ENCODE measurements around the gene C2orf80.
"Not testable (repeated sequence)": the region's sequence is repeated elsewhere in the genome, so short reads cannot be mapped to it uniquely, and the experiment has no call there.

Gene C2orf80

DNA sequence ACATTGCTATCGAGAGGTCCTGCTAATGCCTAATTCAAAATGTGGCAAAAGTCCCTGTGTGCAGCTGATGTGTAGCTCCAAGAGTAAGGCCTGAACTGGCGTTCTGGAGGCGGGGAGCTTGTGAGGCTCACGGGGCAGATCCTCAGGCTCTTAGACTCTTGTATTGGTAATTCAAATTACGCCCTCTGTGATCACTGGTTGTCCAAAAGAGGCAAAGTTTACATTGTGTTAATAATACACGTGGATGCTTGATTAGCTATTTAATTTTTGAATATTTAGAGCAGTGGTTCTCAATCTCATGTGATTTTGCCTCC is 14.0 kb downstream of the C2orf80 start:
- DNase-seq: no peak

DNA sequence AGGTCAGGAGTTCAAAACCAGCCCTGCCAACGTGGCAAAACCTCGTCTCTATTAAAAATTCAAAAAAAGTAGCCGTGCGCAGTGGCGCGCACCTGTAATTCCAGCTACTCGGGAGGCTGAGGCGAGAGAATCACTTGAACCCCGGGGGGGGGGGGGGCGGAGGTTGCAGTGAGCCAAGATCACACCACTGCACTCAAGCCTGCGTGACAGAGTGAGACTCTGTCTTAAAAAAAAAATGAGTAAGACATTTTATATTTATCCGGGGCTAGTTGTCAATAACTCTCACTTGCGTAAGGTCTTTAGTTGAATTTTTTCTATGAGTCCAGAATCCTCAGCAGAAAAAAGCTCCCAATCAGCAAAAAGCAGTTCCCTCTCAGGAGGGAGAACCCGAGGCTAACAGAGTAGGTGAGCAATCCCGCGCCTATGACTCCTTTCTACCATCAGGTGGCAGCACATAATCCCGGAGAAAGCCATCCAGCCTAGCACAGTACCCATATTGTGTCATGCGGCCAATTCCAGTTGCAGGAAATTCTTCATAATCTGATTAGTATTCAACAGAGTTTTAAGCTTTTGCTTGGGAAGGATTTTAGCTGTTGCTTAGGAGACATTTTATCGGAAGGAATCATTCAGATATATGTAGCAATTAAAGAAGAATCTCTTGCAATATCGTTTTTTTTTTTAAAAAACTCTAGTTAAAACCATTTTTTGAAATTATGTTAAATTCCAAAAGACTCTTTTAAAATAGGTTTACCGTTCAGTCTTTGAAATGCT is 14.6 kb downstream of the C2orf80 start:
- DNase-seq: peak; percentile 47

DNA sequence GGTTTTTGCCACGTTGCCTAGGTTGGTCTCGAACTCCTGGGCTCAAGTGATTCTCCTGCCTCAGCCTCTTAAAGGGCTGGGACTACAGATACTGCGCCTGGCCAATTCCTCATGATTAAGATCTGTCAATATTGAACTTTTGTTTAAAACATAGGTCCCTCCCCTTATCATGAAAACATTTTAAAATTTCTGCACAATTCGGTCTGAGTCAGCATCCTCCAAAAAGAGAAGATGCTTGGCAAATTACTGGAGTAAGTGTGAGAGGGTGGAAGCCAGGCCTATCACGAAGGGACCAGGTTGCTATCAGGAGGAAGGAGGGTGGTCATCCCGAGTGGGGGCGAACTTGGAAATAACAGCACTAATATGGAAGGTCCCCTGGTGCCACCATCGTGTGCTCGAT is 15.7 kb downstream of the C2orf80 start:
- no peak for DNase-seq

DNA sequence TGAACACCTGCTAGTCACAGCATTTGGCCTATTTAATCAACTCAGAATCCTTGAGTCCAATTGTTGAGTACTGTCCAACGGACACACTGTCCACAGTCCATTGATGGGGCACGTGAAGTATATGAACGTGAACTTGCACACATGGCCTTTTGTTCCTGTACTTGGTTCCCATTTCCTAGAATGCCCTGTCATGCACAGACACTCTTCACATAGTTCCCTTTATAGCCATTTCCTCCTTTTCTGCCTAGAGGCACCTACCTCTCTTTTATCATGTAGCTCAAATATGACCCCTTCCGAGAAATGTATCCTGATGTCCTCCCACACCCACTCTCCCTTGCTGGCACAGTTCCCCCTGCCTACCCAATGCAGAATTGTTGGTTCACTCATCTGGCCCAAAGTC is 17.7 kb downstream of the C2orf80 start:
- DNase-seq: no peak

DNA sequence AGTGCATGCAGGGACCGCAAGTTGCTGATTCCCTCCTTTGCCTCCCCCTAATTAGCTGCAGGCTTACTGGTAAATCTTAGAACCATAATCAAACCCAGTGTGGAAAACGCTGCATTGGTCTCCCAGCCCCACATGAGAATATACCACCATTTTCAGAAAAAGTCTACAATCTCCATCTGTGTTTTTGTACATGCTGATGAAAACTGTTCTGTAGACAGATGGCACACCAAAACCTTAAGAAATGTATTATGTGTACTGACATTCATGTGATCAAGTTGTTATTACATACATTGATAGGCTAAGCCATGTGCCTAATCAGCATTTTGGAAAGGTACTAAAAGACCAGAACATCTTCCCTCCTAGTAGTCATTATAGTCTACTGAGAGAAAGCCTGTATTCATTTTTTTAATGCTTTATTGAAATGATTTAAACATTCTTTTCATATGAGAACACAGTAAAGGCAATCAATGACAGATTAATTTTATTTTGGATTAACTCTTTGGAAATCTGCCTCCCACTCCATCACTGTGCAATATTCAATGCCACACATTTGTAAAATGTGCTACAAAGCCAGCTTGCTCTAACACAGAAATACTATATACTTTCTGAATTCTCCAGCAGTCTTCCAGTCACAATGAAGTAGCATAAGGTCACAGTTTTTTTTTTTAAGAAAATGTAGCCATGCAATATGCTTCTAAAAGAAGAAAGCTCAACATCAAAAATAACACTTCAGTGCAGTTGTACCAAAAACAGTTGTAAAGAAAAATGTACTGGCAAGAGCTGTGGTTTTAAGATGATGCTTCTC is 24.7 kb downstream of the C2orf80 start:
- DNase-seq: no peak

DNA sequence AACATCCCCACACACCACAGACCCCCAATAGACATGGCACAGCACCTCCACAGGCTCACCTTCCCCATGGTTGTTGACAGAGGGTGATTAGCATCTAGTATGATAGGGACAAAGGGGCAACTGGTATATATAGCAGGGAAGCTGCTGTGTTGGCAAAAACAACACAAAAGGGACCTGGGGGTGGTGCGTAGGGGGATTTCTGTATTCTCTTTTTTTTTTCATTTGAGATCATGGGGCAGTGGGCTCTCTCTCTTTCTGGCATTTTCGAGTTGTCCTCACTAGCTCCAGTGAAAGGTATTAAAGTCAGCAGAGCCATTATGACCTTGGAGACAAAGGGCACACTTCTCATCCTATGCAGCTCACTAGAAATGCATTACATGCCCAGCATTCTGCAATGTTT is 26.3 kb downstream of the C2orf80 start, which contains the start of gene CRYGA:
Gene CRYGA, minus strand, starts transcription at position 101 of the 400 bp plus-strand sequence. Its CDS starts 33 bp downstream, at position 68.
- DNase-seq: no peak

DNA sequence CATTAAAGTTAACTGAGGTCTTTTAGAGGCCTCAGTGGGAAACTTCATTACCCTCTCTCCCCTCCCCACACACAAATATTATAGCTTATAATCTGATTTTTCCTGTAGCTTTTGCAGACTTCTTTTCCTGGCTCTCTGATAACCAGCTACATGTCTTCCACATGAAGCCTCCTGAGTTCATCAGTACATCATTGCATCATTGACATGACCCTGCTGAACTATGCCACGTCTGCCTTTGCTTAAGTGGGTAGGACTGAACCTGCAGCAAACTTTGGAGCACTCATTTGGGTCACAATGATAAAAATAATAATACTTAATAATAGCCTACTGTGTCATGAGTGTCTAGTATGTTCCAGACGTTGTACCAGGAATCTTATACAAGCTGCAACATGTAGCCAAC is 33.4 kb downstream of the C2orf80 start:
- DNase-seq: no peak

DNA sequence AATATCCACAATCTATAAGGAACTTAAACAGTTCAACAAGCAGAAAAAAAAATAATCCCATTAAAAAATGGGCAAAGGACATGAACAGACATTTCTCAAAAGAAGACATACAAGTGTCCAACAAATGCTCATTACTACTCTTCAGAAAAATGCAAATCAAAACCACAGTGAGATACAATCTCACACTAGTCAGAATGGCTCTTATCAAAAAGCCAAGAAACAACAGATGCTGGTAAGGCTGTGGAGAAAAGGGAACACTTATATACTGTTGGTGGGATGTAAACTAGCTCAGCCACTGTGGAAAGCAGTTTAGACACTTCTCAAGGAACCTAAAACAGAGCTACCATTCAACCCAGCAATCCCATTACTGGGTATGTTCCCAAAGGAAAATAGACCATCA is 36.7 kb downstream of the C2orf80 start:
- DNase-seq: no peak

DNA sequence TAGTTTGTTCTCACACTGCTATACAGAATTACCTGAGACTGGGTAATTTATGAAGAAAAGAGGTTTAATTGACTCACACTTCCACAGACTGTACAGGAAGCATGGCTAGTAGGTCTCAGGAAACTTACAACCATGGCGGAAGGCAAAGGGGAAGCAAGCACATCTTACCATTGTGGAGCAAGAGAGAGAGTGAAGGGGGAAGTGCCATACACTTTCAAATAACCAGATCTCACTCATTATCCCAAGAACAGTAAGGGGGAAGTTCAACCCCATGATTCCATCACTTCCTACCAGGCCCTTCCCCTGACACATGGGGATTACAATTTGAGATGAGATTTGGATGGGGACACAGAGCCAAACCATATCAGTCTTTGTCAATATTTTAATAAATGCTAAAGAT is 38.9 kb downstream of the C2orf80 start:
- no peak for DNase-seq

DNA sequence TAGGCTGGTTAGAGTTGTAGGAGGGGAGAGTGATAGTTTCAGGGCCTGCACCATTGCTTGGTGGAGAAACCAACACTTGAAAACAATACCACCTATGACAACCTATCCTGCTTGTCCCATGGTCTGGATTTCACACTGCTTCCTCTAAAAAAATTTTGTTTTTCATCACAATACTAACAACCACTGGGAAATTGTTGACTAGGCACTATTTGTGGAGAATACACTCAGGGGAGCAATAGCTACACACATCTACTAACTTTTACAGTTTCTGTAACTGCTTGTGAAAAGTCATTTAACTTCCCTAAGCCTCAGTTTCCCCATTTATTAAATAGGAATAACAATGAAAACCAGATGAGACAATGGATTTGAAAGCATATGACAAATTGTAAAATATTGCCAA is 39.7 kb downstream of the C2orf80 start:
- no peak for DNase-seq

DNA sequence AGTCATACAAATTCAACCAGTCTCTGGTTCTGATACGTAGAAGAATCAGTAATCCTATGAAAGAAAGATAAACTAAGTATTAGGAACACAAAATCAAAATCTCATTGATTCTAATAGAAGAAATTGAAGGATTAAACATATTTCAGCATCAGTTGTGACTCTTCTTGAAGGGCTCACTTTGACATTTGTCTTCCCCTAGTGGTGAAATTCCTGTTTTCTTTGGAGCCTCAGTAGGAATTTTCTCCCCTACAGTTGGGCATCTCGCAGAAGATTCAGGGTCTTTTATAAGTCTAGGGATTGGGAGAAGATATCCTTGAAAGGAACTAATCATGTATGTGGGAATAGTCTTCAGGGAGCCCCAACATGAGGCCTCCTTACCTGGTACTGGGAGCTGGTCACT is 41.0 kb downstream of the C2orf80 start:
- no peak for DNase-seq

DNA sequence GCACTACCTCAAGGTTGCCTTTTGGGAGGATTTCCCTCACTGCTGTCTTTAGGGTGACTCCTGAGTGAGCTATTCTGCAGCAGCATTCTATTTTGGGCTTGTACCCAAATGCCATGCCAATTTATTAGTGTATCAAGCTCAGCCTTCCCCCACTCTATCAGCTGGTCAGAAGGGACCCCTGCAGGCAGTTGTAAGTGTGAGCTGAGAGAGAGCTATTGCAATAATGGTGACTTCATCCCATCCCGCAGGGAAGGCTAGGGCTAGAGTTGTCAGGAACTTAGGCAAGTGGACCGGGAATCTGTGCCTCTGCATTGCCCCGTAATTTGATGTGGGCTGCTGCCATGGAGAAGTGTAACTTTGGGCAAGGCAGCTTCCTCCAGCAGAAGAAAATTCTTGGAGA is 42.1 kb downstream of the C2orf80 start:
- DNase-seq: no peak

DNA sequence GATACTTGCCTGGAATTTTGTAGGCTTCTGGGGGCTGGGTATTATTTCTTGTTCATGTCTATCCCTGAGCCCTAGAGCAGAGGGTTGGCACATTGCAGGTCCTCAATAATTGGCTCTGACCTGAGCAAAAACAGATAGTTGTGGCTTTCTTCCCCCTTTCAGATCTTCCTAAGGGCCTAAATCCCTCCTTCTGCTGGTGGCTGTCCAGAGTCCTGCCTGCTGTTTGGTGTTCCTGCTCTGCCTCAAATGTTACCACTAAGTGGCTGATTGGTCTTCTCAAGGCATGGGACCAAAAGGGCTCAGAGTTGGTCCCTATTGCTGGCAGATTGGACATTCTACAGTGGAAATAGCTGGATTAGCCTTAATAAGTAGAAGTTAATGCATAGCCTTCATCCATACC is 42.8 kb downstream of the C2orf80 start:
- no peak for DNase-seq

DNA sequence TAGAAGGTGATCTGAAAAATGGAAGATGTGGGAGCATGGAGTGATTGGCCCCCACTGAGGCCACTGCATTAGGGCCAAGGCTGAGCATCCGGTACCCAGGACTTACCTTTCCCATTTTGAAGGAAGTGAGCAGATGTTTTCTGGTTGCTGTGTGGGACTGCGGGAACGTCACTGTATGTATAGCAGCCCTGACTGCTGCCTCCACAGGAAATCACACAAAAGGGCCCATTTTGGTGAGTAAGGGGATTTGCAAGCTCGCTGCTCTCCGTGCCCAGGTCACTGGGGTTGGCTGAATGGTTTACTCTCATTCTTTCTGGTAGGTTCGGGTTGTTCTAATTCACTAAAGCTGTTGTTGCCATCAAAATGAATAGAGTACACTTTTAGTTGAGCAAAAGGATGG is 43.8 kb downstream of the C2orf80 start, which contains the start of gene CRYGB:
Gene CRYGB, minus strand, starts transcription at position 153 of the 400 bp plus-strand sequence. Its CDS starts 38 bp downstream, at position 115.
- DNase-seq: no peak

DNA sequence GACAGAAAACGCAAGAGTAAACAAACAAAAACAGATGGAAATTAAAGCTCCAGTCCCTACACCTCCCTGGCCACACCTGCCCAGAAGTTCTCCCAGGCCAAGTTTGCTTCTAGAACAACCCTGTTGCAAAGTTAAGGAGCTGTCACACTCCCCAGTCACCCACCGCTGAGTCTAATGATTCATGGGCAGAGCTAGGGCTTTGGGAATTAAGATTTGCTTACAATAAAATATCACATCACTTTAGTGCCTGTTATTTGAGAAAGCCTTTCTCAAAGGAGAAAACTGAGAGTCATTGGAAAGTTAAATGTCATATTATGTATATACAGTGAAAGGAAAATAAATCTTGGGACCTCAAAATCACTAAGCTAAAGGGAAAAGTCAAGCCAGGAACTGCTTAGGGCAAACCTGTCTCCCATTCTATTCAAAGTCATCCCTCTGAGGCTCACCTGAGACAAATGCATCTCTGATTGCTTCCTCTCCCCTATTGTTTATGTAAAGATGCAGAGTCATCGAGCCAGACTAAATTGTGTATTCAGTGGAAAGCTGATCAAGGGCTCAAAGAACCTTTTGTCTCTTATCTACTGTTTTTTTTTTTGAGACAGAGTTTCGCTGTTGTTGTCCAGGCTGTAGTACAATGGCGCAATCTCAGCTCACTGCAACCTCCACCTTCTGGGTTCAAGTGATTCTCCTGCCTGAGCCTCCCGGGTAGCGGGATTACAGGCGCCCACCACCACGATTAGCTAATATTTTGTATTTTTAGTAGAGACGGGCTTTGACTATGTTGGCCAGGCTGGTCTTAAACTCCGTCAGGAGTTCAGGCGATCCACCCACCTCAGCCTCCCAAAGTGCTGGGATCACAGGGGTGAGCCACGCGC is 46.7 kb downstream of the C2orf80 start:
- DNase-seq: no peak

DNA sequence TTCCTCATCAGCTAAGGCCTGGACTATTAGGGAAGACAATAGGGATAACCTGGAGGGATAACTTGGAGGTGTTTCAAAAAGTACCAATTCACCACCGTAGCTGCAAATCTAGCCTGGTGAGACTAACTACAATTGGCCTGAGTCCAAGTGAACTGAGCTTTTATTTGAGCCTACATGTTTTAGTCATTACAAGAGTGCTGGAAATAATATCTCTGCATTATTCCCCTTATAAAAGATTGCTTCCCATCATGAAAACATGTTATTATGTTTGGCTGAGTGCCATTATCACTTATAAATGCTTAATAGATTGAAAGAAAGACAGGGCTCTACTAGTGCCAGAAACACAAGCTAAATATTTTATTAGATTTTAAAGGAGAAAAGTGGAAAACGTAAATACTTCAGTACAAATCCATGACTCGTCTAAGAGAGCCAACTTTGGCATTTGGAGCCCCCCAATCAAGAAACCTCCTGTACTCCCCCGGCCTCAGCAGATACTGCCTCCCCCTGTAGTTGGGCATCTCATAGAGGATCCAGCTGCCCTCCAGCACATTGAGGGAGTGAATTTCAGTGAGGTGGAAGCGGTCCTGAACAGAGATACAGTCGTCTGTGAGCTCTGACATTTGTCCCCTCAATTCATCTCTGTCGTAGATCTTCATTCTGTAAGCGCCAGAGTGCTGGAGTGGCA is 47.4 kb downstream of the C2orf80 start:
- DNase-seq: no peak

DNA sequence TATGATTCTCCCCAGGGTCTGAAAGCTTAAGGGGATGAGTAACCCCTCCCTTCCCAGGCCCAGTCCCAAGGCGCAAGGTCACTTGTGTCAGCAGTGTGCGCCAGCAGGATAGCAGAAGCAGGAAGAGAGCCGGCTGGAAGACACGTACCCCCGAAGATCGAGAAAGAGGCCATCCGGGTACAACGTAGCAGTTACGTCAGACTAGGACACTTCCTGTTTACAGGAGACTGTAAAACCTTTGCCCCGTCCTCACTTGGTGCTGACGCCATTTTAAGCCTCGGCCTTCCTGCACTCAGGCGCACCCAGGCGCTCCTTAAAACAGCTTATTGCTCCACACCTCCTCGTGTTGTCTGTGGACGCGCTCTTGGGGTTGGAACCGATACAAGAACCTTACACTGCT is 50.4 kb downstream of the C2orf80 start:
- DNase-seq: no peak

DNA sequence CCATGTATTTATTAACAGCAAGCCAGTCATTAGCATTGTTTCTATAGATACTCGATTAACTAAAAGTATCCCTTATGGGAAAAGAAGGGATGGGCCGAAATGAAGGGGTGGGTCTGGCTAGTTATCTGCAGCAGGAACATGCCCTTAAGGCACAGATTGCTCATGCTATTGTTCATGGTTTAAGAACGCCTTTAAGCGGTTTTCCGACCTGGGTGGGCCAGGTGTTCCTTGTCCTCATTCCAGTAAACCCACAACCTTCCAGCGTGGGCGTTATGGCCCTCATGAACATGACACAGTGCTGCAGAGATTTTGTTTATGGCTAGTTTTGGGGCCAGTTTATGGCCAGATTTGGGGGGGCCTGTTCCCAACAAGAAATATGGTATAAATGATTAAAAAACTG is 51.5 kb downstream of the C2orf80 start:
- not testable (repeated sequence) for DNase-seq

DNA sequence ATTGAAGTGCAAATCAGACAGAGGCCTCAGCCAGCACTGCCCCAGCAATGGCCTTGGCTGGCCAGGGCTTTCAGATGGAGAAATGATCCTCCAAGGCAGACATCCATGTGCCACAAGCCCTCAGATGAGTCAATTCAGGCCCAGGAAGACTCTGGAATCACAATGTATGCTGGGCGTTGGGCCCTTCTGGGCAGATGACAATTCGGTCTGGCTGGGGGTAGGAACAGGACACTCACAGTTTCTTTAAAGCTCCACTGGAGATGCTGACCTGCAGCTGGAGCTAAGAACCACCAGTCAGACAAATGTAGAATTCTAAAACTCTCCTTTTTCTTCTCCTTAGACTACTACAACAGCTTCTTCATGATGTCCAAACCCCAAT is 53.1 kb downstream of the C2orf80 start:
- DNase-seq: no peak

DNA sequence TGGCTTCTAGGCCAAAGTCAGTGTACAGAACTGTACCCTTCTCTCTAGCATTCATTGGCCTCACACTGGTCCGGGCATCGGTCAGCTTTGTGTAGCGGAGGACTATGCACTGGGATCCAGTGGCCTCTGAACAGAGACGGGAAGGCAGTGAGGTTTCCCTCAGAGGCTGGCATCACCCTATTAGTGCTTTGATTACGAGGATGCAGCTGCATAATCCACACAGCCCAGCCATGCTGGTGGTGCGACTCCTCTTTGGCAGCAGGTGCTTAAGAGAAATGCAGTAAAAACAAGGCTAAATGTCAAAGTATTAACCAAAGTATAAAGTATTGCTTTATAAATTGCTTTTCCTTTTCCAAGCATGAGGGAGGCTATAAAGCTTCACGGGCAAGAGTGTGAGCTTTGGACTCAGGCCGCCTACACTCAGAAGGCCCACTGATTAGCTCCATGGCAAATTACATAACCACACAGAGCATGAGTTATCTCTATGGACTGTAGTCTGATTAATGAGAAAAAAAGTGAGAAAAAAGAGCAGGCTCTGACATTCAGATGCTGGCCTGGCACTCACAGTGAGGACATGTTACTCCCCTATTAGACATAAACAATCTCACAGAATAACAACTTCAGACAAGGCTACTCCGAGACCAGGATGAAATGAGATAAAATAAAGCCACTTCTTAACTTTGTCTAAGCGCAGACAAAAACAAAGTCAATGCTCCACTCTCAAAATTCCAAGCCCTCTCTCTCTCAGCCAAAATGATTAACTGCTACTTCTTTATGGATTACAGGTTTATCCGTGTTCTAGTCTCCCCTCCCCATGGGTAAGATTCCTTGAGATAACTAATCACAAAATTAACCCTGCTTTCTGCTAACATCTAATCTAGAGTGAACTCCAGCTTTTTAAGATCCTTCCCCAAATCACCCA is 53.8 kb downstream of the C2orf80 start:
- no peak for DNase-seq

DNA sequence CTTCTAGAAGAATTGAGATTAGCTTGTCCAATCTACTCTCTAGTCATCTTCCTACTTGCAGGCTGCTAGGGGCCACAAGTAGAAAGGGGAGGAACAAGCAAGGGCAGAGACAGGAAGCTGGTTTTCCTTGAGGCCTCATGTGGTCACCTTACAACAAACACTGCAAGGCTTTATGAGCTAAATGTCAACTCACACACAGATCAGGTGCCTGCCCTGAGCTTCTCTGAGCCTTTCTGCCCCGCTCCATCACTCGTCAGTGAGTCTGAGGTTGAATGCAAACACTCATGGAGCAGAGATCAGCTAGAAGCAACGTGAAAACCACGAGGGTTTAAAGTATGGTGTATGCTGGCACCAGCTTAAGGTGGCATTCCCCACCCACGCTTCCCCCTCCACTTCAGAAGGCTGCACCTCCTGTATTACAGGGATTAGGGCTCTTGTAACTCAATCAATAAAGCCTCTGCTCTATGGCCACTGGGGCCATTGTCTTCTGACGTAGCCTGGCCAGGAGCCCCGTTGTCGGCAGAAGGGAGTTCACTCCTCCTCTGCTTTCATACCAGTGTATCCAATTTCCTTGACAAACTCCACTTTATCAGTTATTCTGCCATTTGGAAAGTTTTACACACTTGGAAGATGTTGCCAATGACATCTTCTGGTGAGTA is 54.8 kb downstream of the C2orf80 start:
- DNase-seq: no peak

All from NCI-H524 treated with DMSO at 0.1 percent for 48 hours (cell line).